Psoas muscle (tissue), 8 donors: ENCODE results near the gene CARD19. TPM values are rescaled to one million over a fixed set of nuclear protein-coding genes. Genes with fewer than 3 reads are reported as not detected.

Experiments
- ATAC-seq, 4 donors: fragments of 200-7000 bp; cut with Tn5 transposase; one replicate each; pipeline ENCODE4 v1.9.1; 2020; ENCODE audit warnings: moderate library complexity in 3 of 4, mild to moderate bottlenecking in 2 of 4
- DNase-seq, 2 donors: peaks; one replicate each; pipeline ENCODE4 v3.0.0-alpha.2; 2020
- H3K27ac ChIP-seq: fragments of 200-600 bp; one replicate; pipeline ENCODE4 v1.8.0; 2022
- H3K27me3 ChIP-seq, 3 donors: fragments of 200-600 bp in 1 of 3; one replicate each; pipeline versions ENCODE4 v1.6.1 to v1.8.0; 2013 to 2022; ENCODE audit warnings: low read length in 2 of 3, mild to moderate bottlenecking in 2 of 3, moderate library complexity in 1 of 3; ENCODE audit not compliant: insufficient read depth in 3 of 3
- H3K36me3 ChIP-seq, 2 donors: fragments of 200-600 bp in 1 of 2; one replicate each; pipeline versions ENCODE4 v1.6.1 to v1.8.0; 2013 to 2022; ENCODE audit warnings: low read depth in 1 of 2, mild to moderate bottlenecking in 1 of 2, moderate library complexity in 1 of 2; ENCODE audit not compliant: insufficient read depth in 1 of 2
- H3K4me1 ChIP-seq: fragments of 200-600 bp; one replicate; pipeline ENCODE4 v1.8.0; 2022
- H3K4me3 ChIP-seq: fragments of 200-600 bp; one replicate; pipeline ENCODE4 v1.8.0; 2022; ENCODE audit warnings: mild to moderate bottlenecking
- H3K9me3 ChIP-seq: fragments of 200-600 bp; one replicate; pipeline ENCODE4 v1.8.0; 2022
- WGBS, 3 donors: extraction: QIAGEN DNeasy Blood & Tissue Kit; methylation state at CpG; one replicate each; pipeline versions ENCODE4 v1.1.6 to v1.1.7; 2013; 5-methylcytosine and 5-hydroxymethylcytosine counted together
- intact Hi-C, 2 donors: fragments of 100-400 bp; cut with DNase I; formaldehyde crosslinking; loops; one replicate each; pipeline versions ENCODE4 v1.11.0 to v1.14.2; 2022
- polyA plus RNA-seq, 3 donors: library from polyadenylated mRNA; stranded (reverse); fragments of 200-250 nt; gene quantifications; one replicate each; pipeline ENCODE4 v1.2.3, GENCODE V29; 2013
- total RNA-seq, 4 donors: library from RNA; stranded (reverse); fragmentation: NEBNext Ultra II Directional in 2 of 4; extraction: Animal tissue kit (Norgen Biotek cat#: 25700) in 2 of 4; gene quantifications; one replicate each; pipeline versions ENCODE4 v1.2.1 to v1.2.4, GENCODE V29; 2021 to 2023
- TF ChIP-seq, protein P1 (sequence below): fragments of 200-600 bp; IDR thresholded peaks from one replicate; pipeline ENCODE4 v1.8.0; 2022; ENCODE audit warnings: antibody characterized with exemption
- donor health status: healthy with polysubstance abuse.
- donor health status: DM: no; HTN: no; CAD: no; lungs with moderate emphysema.
- donor health status: Bipolar disorder and iron deficiency.
- donor health status: healthy.
- donor health status: DM: yes; HTN: yes; CAD: no.
- donor health status: DM: no; HTN: no; CAD: no.
- donor health status: DM: no; HTN: no; CAD: no.
- donor health status: DM: yes; HTN: yes; CAD: no.

CARD19 gene
- total and polyA plus RNA-seq, 7 donors: 27.9 to 86.3 (median 46.7) TPM

DNA sequence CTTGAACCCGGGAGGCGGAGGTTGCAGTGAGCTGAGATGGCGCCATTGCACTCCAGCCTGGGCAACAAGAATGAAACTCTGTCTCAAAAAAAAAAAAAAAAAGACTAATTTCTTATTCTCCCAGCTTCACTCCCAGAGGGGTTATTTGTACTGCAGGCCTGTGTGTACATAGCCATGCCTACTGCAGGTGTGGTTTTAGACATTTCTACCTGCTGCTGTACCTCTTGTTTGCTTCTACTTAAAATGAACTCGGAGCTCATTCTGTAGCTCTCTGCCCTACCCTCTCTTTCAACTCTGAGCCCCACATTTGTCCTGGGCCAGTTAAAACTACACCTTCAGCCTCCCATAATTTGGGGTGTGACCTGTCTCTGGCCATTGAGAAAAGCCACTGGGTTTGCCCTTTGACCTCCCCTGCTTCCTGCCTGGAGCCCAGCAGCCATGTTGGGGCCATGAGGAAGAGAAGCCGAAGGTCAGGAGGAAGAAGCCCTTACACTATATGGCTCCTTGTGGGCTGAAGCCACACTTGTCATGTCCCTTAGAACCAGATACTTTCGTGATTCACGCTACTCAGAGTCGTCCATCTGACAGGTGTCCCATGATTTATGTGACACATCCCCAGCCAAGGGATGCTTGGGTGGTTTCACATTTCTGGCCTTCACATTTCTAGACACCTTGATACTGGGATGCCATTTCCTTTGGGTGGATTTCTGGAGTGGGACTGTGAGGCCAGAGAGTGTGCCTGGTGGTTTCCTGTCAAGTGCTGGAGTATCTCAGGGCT, 9.4 kb upstream of the CARD19 start:
- TF ChIP-seq, protein P1, sequence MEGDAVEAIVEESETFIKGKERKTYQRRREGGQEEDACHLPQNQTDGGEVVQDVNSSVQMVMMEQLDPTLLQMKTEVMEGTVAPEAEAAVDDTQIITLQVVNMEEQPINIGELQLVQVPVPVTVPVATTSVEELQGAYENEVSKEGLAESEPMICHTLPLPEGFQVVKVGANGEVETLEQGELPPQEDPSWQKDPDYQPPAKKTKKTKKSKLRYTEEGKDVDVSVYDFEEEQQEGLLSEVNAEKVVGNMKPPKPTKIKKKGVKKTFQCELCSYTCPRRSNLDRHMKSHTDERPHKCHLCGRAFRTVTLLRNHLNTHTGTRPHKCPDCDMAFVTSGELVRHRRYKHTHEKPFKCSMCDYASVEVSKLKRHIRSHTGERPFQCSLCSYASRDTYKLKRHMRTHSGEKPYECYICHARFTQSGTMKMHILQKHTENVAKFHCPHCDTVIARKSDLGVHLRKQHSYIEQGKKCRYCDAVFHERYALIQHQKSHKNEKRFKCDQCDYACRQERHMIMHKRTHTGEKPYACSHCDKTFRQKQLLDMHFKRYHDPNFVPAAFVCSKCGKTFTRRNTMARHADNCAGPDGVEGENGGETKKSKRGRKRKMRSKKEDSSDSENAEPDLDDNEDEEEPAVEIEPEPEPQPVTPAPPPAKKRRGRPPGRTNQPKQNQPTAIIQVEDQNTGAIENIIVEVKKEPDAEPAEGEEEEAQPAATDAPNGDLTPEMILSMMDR: no peak
- H3K27ac ChIP-seq: no peak overlapping the region
- ATAC-seq (peak in 1 of 4 donors; percentile 42), DNase-seq (no peak)
- H3K4me1 ChIP-seq: no peaks in the 10 kb centered on the region
- H3K27me3 ChIP-seq: no peaks in the 10 kb centered on the region
- intact Hi-C loops: no loop called here
- H3K36me3 ChIP-seq: no peaks in the 10 kb centered on the region
- H3K9me3 ChIP-seq: peaks cover 5% of the 10 kb centered on the region
- WGBS, 3 donors: 73 to 87% (median 74%) methylated on average over 8 of the region's 8 CpGs
- H3K4me3 ChIP-seq: no peak overlapping the region

DNA sequence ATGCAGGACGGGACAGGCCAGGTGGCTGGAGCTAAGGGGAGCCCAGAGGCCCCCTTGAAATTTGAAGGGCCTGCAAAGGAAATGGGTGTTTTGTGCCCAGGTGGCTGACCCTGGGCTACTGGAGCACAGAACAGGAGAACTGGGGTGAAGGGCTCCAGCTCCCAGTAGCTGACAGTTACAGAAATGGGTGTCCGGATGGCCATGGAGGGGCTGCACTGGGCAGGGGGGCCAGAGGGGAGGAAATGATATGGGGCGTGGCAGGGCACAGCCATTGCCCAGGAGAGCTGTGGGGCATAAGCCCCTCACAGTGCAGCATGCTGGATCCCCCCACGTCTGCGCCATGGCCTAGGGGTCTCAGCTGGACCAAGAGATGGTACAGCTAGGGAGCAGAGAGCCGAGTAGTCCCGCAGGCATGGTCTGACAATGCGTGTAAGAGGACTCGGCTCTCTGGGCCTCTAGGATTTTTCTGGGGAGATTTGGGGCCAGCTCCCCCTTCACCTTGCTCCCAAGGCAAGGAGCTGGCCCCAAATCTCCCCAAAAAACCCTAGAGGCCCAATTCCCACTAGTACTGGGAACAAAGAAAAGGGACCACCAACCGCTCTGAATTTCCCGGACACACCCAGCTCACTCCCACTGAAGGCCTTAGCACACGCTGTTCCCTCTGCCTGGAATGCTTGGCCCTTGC, 7.9 kb upstream of the CARD19 start:
- intact Hi-C loops: no loop called here
- DNase-seq: no peak
- no peak for ATAC-seq
- Histone ChIP-seq H3K27ac (no peak overlapping the region), H3K27me3 (no peaks in the 10 kb centered on the region), H3K36me3 (no peaks in the 10 kb centered on the region), H3K4me3 (no peak overlapping the region), H3K4me1 (no peaks in the 10 kb centered on the region), H3K9me3 (peaks cover 6% of the 10 kb centered on the region)
- WGBS, 3 donors: 93 to 97% (median 97%) methylated on average over 12 of the region's 12 CpGs
- TF ChIP-seq, protein P1: no peak

DNA sequence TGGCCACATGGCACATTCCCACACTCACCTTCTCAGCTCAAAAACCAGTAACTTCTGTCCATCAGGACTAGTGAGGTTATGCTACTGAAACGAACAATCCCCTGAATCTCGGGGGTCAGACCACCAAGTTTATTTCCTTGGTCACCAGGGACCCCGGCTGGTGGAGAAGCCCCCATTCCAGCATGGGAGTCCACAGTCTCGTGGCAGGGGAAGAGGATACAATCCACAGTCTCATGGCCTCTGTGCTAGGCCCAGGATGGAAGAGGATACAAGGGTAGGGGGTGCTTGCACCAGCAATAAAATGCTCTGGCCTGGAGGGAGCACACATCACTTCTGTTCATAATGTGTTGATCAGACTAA, 7.4 kb upstream of the CARD19 start:
- Histone ChIP-seq H3K4me1 (no peaks in the 10 kb centered on the region), H3K27ac (no peak overlapping the region), H3K27me3 (no peaks in the 10 kb centered on the region), H3K4me3 (no peak overlapping the region), H3K36me3 (no peaks in the 10 kb centered on the region), H3K9me3 (peaks cover 6% of the 10 kb centered on the region)
- TF ChIP-seq, protein P1: no peak
- intact Hi-C loops: no loop called here
- WGBS, 3 donors: 88 to 94% (median 94%) methylated on average over 4 of the region's 4 CpGs
- ATAC-seq: no peak
- DNase-seq: no peak

DNA sequence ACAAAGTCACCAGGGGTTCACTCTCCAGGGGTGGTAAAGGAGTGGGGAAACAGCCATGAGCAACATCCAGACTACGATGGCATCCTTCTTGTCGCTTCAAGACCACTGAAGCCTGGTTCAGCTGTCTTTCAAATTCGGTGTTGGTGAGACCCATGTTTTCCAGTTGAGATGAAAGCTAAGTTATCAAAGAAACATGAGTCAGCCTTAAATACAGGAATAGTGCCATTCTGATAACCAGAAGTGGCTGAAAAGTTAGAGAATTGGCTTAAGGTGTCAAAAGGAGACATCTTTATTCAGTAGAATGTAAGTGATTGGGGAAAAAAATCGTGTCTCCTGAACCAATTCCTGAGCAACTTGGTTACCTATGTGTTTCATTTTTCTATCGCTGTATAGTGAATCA, 7.0 kb upstream of the CARD19 start:
- H3K9me3 ChIP-seq: peaks cover 6% of the 10 kb centered on the region
- no peak overlapping the region for H3K4me3 ChIP-seq
- TF ChIP-seq, protein P1: no peak
- WGBS, 3 donors: 85 to 93% (median 86%) methylated on average over 5 of the region's 5 CpGs
- intact Hi-C loops: no loop called here
- ATAC-seq (no peak), DNase-seq (no peak)
- no peak overlapping the region for H3K27ac ChIP-seq
- H3K4me1 ChIP-seq: no peaks in the 10 kb centered on the region
- H3K27me3 ChIP-seq: no peaks in the 10 kb centered on the region
- no peaks in the 10 kb centered on the region for H3K36me3 ChIP-seq
